ENCODE data around the gene IRS4. TPM values are rescaled to one million over a fixed set of nuclear protein-coding genes. Genes with fewer than 3 reads are reported as not detected.

The IRS4 gene
- total RNA-seq = not detected
- not detected for polyA plus RNA-seq

DNA sequence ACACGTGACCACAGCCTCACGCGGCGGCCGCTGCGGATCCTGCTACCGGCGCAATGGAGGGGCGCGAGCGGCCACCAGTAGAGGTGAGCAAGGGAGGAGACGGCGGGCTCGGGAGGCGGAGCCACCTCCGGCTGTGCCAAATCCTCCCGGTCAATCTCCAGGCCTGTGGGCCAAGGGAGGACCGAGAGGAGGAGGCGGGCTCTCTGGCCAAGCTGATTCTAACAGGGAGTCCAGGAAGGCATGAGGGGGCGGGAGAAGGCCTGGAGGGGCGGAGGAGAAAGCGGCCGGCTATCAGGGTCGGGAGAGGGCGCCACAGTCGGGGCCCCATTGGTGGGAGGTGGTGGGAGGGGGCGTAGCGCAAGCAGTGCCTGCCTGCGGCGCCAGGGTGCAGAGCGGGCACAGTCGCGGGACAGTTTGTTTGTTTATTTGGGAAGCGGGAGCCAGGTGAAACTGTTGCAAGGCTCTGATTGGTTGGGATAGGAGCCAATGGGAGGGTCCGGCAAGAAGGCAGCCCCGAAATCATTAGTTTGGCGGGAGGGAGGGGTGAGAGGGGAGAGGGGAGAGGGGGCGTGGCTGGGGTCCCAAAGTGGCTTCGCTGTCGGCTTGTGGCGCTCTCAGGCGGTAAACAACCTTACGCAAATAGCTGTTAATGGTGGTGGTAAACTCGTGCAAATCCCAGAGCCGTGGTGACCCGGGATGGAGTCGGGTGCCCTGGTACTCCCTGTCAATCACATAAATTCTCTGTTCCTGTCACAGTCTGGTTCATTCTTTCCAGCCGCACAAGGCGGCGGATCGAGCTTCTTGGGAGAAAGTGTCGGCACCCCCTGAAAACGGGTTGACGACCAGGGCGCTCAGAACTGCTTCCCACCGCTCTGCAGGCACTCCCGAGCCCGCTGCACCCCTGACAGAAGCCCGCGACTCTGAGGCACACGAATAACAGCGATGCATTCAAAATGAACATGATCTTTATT lies at the start of gene IRS4:
Gene IRS4 (minus strand): TSS at position 55 of the 971 bp plus-strand sequence.
- peaks cover 0 to 3% (median 0%) of the 10 kb centered on the region in 4 donors for H3K4me1 Mint-ChIP-seq
- ATAC-seq (ENCODE audit: low read depth in 2 of 2) = no peak
- H3K9me3 Mint-ChIP-seq = peaks cover 0 to 4% (median 0%) of the 10 kb centered on the region in 7 donors
- H3K27me3 Mint-ChIP-seq = peaks cover 21% of the 10 kb centered on the region
- no peak for DNase-seq
- H3K4me3 Mint-ChIP-seq = no peak within 1 kb of the TSS
- no peak within 1 kb of the TSS for H3K27ac Mint-ChIP-seq
- Histone ChIP-seq H3K9me3 (ENCODE audit: control insufficient read depth in 2 of 2, low read length in 2 of 2) (no peaks in the 10 kb centered on the region), H3K4me3 (ENCODE audit: low read depth, low read length) (no peak within 1 kb of the TSS), H3K36me3 (ENCODE audit: control insufficient read depth, insufficient read depth, low read length) (no peaks in the 10 kb centered on the region), H3K27me3 (ENCODE audit: control insufficient read depth, insufficient read depth, low read length) (no peaks in the 10 kb centered on the region), H3K27ac (ENCODE audit: insufficient read depth, low read length, poor library complexity, severe bottlenecking) (no peak within 1 kb of the TSS), H3K4me1 (ENCODE audit: control insufficient read depth, insufficient read depth, low read length, poor library complexity, severe bottlenecking) (no peaks in the 10 kb centered on the region)
- H3K36me3 Mint-ChIP-seq = no peaks in the 10 kb centered on the region

DNA sequence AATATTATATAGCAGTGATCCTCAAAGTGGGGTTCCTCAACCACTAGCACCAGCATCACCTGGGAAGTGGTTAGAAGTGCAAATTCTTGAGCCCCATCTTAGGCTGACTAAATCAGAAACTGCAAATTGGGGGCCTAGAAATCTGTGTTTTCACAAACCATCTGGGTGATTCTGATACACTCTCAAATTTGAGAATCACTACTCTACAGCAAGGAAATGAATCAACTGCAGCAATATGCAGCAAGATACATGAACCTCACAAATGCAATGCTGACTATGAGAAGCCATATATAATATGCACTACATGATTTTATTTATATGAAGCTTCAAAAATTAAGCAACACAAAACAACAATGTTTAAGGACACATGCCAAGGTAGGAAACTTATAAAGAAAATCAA lies 36.2 kb upstream of the IRS4 start:
- H3K4me1 ChIP-seq (ENCODE audit: control insufficient read depth, insufficient read depth, low read length, poor library complexity, severe bottlenecking) = no peaks in the 10 kb centered on the region
- no peaks in the 10 kb centered on the region for H3K36me3 ChIP-seq (ENCODE audit: control insufficient read depth, insufficient read depth, low read length)
- no peak overlapping the region for H3K4me3 Mint-ChIP-seq
- no peak overlapping the region for H3K27ac ChIP-seq (ENCODE audit: insufficient read depth, low read length, poor library complexity, severe bottlenecking)
- H3K9me3 ChIP-seq (ENCODE audit: control insufficient read depth in 2 of 2, low read length in 2 of 2) = no peaks in the 10 kb centered on the region
- DNase-seq = no peak
- H3K9me3 Mint-ChIP-seq = peaks cover 0 to 2% (median 0%) of the 10 kb centered on the region in 7 donors
- no peak overlapping the region for H3K27ac Mint-ChIP-seq
- H3K27me3 ChIP-seq (ENCODE audit: control insufficient read depth, insufficient read depth, low read length) = no peaks in the 10 kb centered on the region
- no peaks in the 10 kb centered on the region for H3K36me3 Mint-ChIP-seq
- H3K4me1 Mint-ChIP-seq = no peaks in the 10 kb centered on the region
- no peak overlapping the region for H3K4me3 ChIP-seq (ENCODE audit: low read depth, low read length)
- no peaks in the 10 kb centered on the region for H3K27me3 Mint-ChIP-seq
- ATAC-seq (ENCODE audit: low read depth in 2 of 2) = no peak

GRCh38 chrX:108763559-108763958 lies 27.2 kb upstream of the IRS4 start:
- Histone ChIP-seq H3K9me3 (ENCODE audit: control insufficient read depth in 2 of 2, low read length in 2 of 2) (peaks cover 0 to under 1% of the 10 kb centered on the region in 2 experiments), H3K4me1 (ENCODE audit: control insufficient read depth, insufficient read depth, low read length, poor library complexity, severe bottlenecking) (no peaks in the 10 kb centered on the region), H3K36me3 (ENCODE audit: control insufficient read depth, insufficient read depth, low read length) (no peaks in the 10 kb centered on the region), H3K27me3 (ENCODE audit: control insufficient read depth, insufficient read depth, low read length) (no peaks in the 10 kb centered on the region), H3K4me3 (ENCODE audit: low read depth, low read length) (no peak overlapping the region), H3K27ac (ENCODE audit: insufficient read depth, low read length, poor library complexity, severe bottlenecking) (no peak overlapping the region)
- Mint-ChIP-seq H3K27me3 (no peaks in the 10 kb centered on the region), H3K4me3 (no peak overlapping the region), H3K27ac (no peak overlapping the region), H3K36me3 (no peaks in the 10 kb centered on the region), H3K4me1 (no peaks in the 10 kb centered on the region), H3K9me3 (peaks cover 0 to 5% (median 3%) of the 10 kb centered on the region in 7 donors)
- no peak for DNase-seq
- no peak for ATAC-seq (ENCODE audit: low read depth in 2 of 2)

GRCh38 chrX:108740299-108740774 lies 4.0 kb upstream of the IRS4 start:
- ATAC-seq (ENCODE audit: low read depth in 2 of 2) (no peak), DNase-seq (no peak)
- Histone ChIP-seq H3K27ac (ENCODE audit: insufficient read depth, low read length, poor library complexity, severe bottlenecking) (no peak overlapping the region), H3K9me3 (ENCODE audit: control insufficient read depth in 2 of 2, low read length in 2 of 2) (no peaks in the 10 kb centered on the region), H3K4me1 (ENCODE audit: control insufficient read depth, insufficient read depth, low read length, poor library complexity, severe bottlenecking) (no peaks in the 10 kb centered on the region), H3K36me3 (ENCODE audit: control insufficient read depth, insufficient read depth, low read length) (no peaks in the 10 kb centered on the region), H3K27me3 (ENCODE audit: control insufficient read depth, insufficient read depth, low read length) (no peaks in the 10 kb centered on the region), H3K4me3 (ENCODE audit: low read depth, low read length) (no peak overlapping the region)
- Mint-ChIP-seq H3K27ac (no peak overlapping the region), H3K4me1 (peaks cover 0 to 3% (median 0%) of the 10 kb centered on the region in 4 donors), H3K4me3 (no peak overlapping the region), H3K27me3 (peaks cover 8% of the 10 kb centered on the region), H3K36me3 (no peaks in the 10 kb centered on the region), H3K9me3 (peaks cover 0 to 4% (median 0%) of the 10 kb centered on the region in 7 donors)

- no peaks in the 10 kb centered on the region for H3K36me3 Mint-ChIP-seq
- peaks cover 21% of the 10 kb centered on the region for H3K27me3 Mint-ChIP-seq
- DNase-seq (no peak), ATAC-seq (ENCODE audit: low read depth in 2 of 2) (no peak)
- H3K27ac Mint-ChIP-seq = no peak overlapping the region
- H3K4me1 Mint-ChIP-seq = peaks cover 0 to 3% (median 0%) of the 10 kb centered on the region in 4 donors
- H3K36me3 ChIP-seq (ENCODE audit: control insufficient read depth, insufficient read depth, low read length) = no peaks in the 10 kb centered on the region
- H3K9me3 ChIP-seq (ENCODE audit: control insufficient read depth in 2 of 2, low read length in 2 of 2) = no peaks in the 10 kb centered on the region
- no peak overlapping the region for H3K4me3 Mint-ChIP-seq
- no peaks in the 10 kb centered on the region for H3K27me3 ChIP-seq (ENCODE audit: control insufficient read depth, insufficient read depth, low read length)
- H3K9me3 Mint-ChIP-seq = peaks cover 0 to 4% (median 0%) of the 10 kb centered on the region in 7 donors
- H3K4me1 ChIP-seq (ENCODE audit: control insufficient read depth, insufficient read depth, low read length, poor library complexity, severe bottlenecking) = no peaks in the 10 kb centered on the region
- H3K27ac ChIP-seq (ENCODE audit: insufficient read depth, low read length, poor library complexity, severe bottlenecking) = no peak overlapping the region
- H3K4me3 ChIP-seq (ENCODE audit: low read depth, low read length) = no peak overlapping the region
Measured at GRCh38 chrX:108737754-108738153, 1.4 kb upstream of the IRS4 start.

GRCh38 chrX:108735679-108736508 lies 469 bp downstream of the IRS4 start:
- Histone ChIP-seq H3K27ac (ENCODE audit: insufficient read depth, low read length, poor library complexity, severe bottlenecking) (no peak overlapping the region), H3K9me3 (ENCODE audit: control insufficient read depth in 2 of 2, low read length in 2 of 2) (no peaks in the 10 kb centered on the region), H3K4me1 (ENCODE audit: control insufficient read depth, insufficient read depth, low read length, poor library complexity, severe bottlenecking) (no peaks in the 10 kb centered on the region), H3K36me3 (ENCODE audit: control insufficient read depth, insufficient read depth, low read length) (no peaks in the 10 kb centered on the region), H3K27me3 (ENCODE audit: control insufficient read depth, insufficient read depth, low read length) (no peaks in the 10 kb centered on the region), H3K4me3 (ENCODE audit: low read depth, low read length) (no peak overlapping the region)
- DNase-seq (no peak), ATAC-seq (ENCODE audit: low read depth in 2 of 2) (no peak)
- Mint-ChIP-seq H3K4me1 (peaks cover 0 to 3% (median 0%) of the 10 kb centered on the region in 4 donors), H3K4me3 (no peak overlapping the region), H3K36me3 (no peaks in the 10 kb centered on the region), H3K9me3 (peaks cover 0 to 4% (median 0%) of the 10 kb centered on the region in 7 donors), H3K27me3 (peaks cover 21% of the 10 kb centered on the region), H3K27ac (no peak overlapping the region)

GRCh38 chrX:108735091-108735678 lies 1.2 kb downstream of the IRS4 start:
- no peak overlapping the region for H3K4me3 Mint-ChIP-seq
- H3K36me3 Mint-ChIP-seq = no peaks in the 10 kb centered on the region

More at GRCh38 chrX:108735091-108735678, 1.2 kb downstream of the IRS4 start:
- H3K4me1 Mint-ChIP-seq = peaks cover 0 to 3% (median 0%) of the 10 kb centered on the region in 4 donors
- Histone ChIP-seq H3K4me1 (ENCODE audit: control insufficient read depth, insufficient read depth, low read length, poor library complexity, severe bottlenecking) (no peaks in the 10 kb centered on the region), H3K9me3 (ENCODE audit: control insufficient read depth in 2 of 2, low read length in 2 of 2) (no peaks in the 10 kb centered on the region), H3K36me3 (ENCODE audit: control insufficient read depth, insufficient read depth, low read length) (no peaks in the 10 kb centered on the region), H3K27ac (ENCODE audit: insufficient read depth, low read length, poor library complexity, severe bottlenecking) (no peak overlapping the region), H3K27me3 (ENCODE audit: control insufficient read depth, insufficient read depth, low read length) (no peaks in the 10 kb centered on the region), H3K4me3 (ENCODE audit: low read depth, low read length) (no peak overlapping the region)
- no peak overlapping the region for H3K27ac Mint-ChIP-seq
- no peak for DNase-seq
- no peak for ATAC-seq (ENCODE audit: low read depth in 2 of 2)
- peaks cover 0 to 4% (median 0%) of the 10 kb centered on the region in 7 donors for H3K9me3 Mint-ChIP-seq
- H3K27me3 Mint-ChIP-seq = peaks cover 21% of the 10 kb centered on the region

Measured in CD4-positive, CD25-positive, alpha-beta regulatory T cell (primary cell).